ENCODE measurements around the gene MMP17.

Gene MMP17

DNA sequence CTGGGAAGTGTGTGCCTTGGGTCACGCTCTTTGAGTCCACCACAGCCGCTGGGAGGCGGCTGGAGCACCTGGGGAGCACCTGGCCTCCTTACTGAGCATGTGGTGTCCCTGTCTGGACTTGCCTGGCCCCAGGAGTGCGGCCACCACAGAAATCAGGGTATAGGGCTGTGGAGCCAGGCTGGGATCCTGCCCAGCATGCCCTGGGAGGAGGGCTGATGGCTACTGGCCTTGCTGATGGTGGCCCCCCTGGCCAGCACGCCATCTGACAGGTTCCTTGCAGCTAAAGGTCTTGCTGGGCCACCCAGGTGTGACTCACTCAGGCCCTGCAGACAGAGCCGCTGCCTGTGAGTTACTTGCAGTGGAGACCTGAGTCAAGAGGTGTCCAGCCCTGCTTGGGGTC lies 72.2 kb downstream of the MMP17 start:
- H3K4me3 ChIP-seq (ENCODE audit: low read length), result no peak overlapping the region
- no peaks in the 10 kb centered on the region for H3K27me3 ChIP-seq (replicated peaks; ENCODE audit: insufficient read depth, low read length)
- no peak overlapping the region for H2AFZ ChIP-seq (ENCODE audit: low read length)
- no peak overlapping the region for H3K9ac ChIP-seq (ENCODE audit: low read length)
- no peaks in the 10 kb centered on the region for H3K4me1 ChIP-seq (ENCODE audit: low read length)
- TF ChIP-seq EZH2phosphoT487 (IDR thresholded peaks at IDR 0.05; ENCODE audit: low read length) (no peak), EZH2 (optimal IDR thresholded peaks at IDR 0.05; ENCODE audit: low read depth, low read length) (no peak)
- DNase-seq, result no peak
- H3K36me3 ChIP-seq (replicated peaks; ENCODE audit: insufficient read depth, low read length), result no peaks in the 10 kb centered on the region
- H3K9me2 ChIP-seq (replicated peaks; ENCODE audit: insufficient read depth, low read length), result no peaks in the 10 kb centered on the region
- H3K27ac ChIP-seq (ENCODE audit: low read length), result no peak overlapping the region
- no peaks in the 10 kb centered on the region for H4K20me1 ChIP-seq (ENCODE audit: insufficient read depth, low read length)
- H3K79me2 ChIP-seq (ENCODE audit: low read length), result no peaks in the 10 kb centered on the region; the same call in 1 of the 2 replicates
- no peaks in the 10 kb centered on the region for H3F3A ChIP-seq (ENCODE audit: insufficient read depth, low read length)
- H3K9me3 ChIP-seq (replicated peaks; ENCODE audit: insufficient read depth, low read length), result no peaks in the 10 kb centered on the region
- no peak overlapping the region for H3K4me2 ChIP-seq (ENCODE audit: low read depth, low read length)
